Fibroblast of pulmonary artery (primary cell): Measurements from ENCODE around the gene NUB1.

Experiments
- DNase-seq: peaks from one replicate; pipeline ENCODE4 v3.0.0-alpha.2; 2010; ENCODE audit warnings: low read depth
- H3K4me3 ChIP-seq: replicated peaks from 2 replicates; pipeline ENCODE4 v1.5.1; 2011; ENCODE audit warnings: low read depth, mild to moderate bottlenecking, control low read depth, low read length, moderate library complexity
- CTCF ChIP-seq: IDR thresholded peaks from 2 replicates; pipeline ENCODE4 v1.5.1; 2011; ENCODE audit warnings: mild to moderate bottlenecking, control low read depth, low read length, inconsistent platforms; ENCODE audit errors: missing control alignments

Gene NUB1

DNA sequence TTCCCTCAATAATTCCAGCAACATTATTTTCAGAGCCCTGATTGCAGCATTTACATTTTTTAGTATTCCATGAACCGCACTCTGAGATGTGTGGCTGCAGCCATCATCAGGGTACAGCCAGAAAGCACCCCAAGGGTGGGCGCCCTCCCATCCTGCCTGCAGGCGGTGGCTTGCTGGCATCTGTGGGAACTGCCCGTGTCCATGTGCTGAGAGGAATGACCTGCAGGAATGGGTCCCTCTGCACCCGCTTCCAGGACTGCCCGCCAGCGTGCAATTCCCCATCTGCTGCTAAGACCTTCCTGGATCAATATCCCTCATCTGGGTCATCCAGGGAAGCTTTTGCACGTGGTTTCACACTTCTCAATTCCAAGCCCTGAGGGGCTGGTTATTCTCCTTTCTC lies 32.8 kb upstream of the NUB1 start:
- H3K4me3 ChIP-seq: no peak overlapping the region
- DNase-seq: no peak
- no peak for TF ChIP-seq CTCF

DNA sequence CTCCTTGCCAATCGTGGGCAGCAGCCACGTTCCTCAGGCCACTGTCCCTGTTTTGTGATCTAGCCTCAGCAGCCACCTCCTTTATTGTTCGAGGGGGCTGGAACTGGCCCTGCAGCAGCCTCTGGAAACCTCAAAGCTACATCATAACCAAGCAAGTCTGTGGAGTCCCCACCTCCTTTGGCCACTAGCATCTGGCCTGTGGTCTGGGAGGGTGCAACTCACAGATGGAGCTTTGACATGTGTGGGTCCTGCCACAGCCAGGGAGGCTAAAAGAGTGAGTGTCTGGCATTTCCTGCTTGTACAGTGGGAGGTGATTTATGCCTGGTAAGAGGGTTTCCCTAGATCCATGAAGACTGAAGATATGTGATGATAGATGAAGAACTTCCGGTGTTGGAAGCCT lies 32.3 kb upstream of the NUB1 start:
- TF ChIP-seq CTCF: no peak
- peak; percentile 54 for DNase-seq
- H3K4me3 ChIP-seq: no peak overlapping the region

DNA sequence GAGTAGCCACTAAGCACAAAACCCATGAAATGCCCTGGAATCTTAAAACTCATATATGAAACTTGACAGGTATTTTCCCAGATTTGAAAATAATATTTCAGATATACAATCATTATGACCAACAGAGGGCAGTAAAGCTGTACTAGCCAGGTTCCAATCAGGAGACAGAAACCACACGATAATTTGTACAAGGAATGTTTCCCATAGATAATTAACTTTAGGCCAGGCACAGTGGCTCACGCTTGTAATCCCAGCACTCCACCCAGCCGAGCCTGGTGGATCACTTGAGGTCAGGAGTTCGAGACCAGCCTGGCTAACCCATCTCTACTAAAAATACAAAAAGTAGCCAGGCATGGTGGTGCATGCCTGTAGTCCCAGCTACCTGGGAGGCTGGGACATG lies 31.0 kb upstream of the NUB1 start:
- no peak overlapping the region for H3K4me3 ChIP-seq
- peak; percentile 49 for TF ChIP-seq CTCF
- DNase-seq: peak; percentile 30

GRCh38 chr7:151311294-151311864 lies 30.2 kb upstream of the NUB1 start:
- H3K4me3 ChIP-seq: no peak overlapping the region
- peak; percentile 26 for TF ChIP-seq CTCF
- peak; percentile 6 for DNase-seq

GRCh38 chr7:151312356-151312755 lies 29.3 kb upstream of the NUB1 start:
- no peak for DNase-seq
- H3K4me3 ChIP-seq: no peak overlapping the region
- TF ChIP-seq CTCF: no peak

DNA sequence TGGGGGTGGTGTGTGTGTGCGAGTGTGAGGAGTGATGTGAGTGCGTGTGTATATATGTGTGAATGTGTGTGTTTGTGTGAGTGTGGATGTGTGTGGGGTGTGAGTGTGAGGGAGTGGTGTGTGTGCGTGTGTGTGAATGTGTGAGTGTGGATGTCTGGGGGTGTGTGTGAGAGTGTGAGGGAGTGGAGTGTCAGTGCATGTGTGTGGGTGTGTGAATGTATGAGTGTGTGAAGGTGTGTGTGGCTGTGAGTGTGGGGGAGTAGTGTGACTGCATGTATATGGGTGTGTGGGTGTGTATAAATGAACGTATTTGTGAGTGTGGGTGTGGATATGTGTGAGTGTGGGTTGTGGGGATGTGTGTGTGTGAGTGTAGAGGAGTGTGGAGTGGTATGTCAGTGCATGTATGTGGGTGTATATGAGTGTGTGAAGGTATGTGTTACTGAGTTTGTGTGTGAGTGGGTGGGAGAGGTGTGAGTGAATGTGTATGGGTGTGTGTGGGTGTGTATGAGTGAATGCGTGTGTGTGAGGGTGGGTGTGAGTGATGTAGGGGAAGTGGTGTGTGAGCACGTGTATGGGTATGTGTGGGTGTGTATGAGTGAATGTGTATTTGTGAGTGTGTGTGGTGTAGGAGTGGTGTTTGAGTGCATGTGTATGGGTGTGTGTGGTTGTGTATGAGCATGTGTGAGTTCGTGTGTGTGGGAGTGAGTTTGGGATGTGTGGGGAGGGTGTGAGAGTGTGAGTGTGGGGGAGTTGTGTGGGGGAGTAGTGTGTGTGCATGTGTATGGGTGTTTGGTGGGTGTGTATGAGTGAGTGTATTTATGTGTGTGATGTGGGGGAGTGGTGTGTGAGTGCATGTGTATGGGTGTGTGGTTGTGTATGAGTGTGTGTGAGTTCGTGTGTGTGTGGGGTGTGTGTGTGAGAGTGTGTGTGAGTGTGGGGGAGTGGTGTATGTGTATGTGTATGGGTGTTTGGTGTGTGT lies 28.5 kb upstream of the NUB1 start:
- no peak for DNase-seq
- no peak for TF ChIP-seq CTCF
- H3K4me3 ChIP-seq: no peak overlapping the region
